ENCODE measurements around the gene ALPP. TPM values are rescaled to one million over a fixed set of nuclear protein-coding genes. Genes with fewer than 3 reads are reported as not detected.

The ALPP gene
- total RNA-seq, 4 donors from 2014 or later: 0.06 TPM; not detected in 3

GRCh38 chr2:232418466-232419244, 40.1 kb downstream of the ALPP start:
- intact Hi-C loops (cut with DNase I): no loop called here
- no peak for DNase-seq (ENCODE audit: extremely low spot score)
- TF ChIP-seq EP300 (IDR thresholded peaks at IDR 0.05): no peak
- TF ChIP-seq POLR2AphosphoS5 (IDR thresholded peaks at IDR 0.05): no peak
- no peak for TF ChIP-seq CTCF (IDR thresholded peaks at IDR 0.05)
- no peak for TF ChIP-seq POLR2A (IDR thresholded peaks at IDR 0.05; ENCODE audit: low read depth)
- Histone ChIP-seq H3K9me3 (peaks cover 0 to 9% (median 8%) of the 10 kb centered on the region in 4 donors), H3K4me3 (peak overlapping the region; percentile 39 to 52 (median 44)), H3K27me3 (peaks cover 0 to 90% (median 34%) of the 10 kb centered on the region in 4 donors), H3K36me3 (no peaks in the 10 kb centered on the region), H3K27ac (replicated peaks in 1 of 4) (no peak overlapping the region), H3K4me1 (peaks cover 18 to 32% (median 26%) of the 10 kb centered on the region in 4 donors)
- 0% methylated on average over 15 of the region's 49 CpGs for WGBS

GRCh38 chr2:232419245-232420072, 40.9 kb downstream of the ALPP start:
- no peak for TF ChIP-seq CTCF (IDR thresholded peaks at IDR 0.05)
- TF ChIP-seq POLR2A (IDR thresholded peaks at IDR 0.05; ENCODE audit: low read depth): no peak
- no peak for TF ChIP-seq EP300 (IDR thresholded peaks at IDR 0.05)
- TF ChIP-seq POLR2AphosphoS5 (IDR thresholded peaks at IDR 0.05): no peak
- H3K27me3 ChIP-seq: peaks cover 0 to 97% (median 34%) of the 10 kb centered on the region in 4 donors
- H3K36me3 ChIP-seq: no peaks in the 10 kb centered on the region
- H3K27ac ChIP-seq (replicated peaks in 1 of 4): no peak overlapping the region
- no peak for DNase-seq (ENCODE audit: extremely low spot score)
- intact Hi-C loops (cut with DNase I): no loop called here
- H3K4me3 ChIP-seq: peak overlapping the region; percentile 39 to 52 (median 44)
- 4% methylated on average over 9 of the region's 79 CpGs for WGBS
- H3K4me1 ChIP-seq: peaks cover 18 to 32% (median 26%) of the 10 kb centered on the region in 4 donors
- H3K9me3 ChIP-seq: peaks cover 0 to 9% (median 8%) of the 10 kb centered on the region in 4 donors

- no peak for TF ChIP-seq POLR2A (IDR thresholded peaks at IDR 0.05; ENCODE audit: low read depth)
- WGBS: 4% methylated on average over 22 of the region's 22 CpGs
- DNase-seq (ENCODE audit: extremely low spot score): no peak
- Histone ChIP-seq H3K4me3 (no peak overlapping the region), H3K9me3 (peaks cover 0 to 9% (median 8%) of the 10 kb centered on the region in 4 donors), H3K36me3 (no peaks in the 10 kb centered on the region), H3K4me1 (peaks cover 18 to 32% (median 26%) of the 10 kb centered on the region in 4 donors), H3K27ac (replicated peaks in 1 of 4) (no peak overlapping the region), H3K27me3 (peaks cover 0 to 95% (median 34%) of the 10 kb centered on the region in 4 donors)
- intact Hi-C loops (cut with DNase I): no loop called here
Observed at GRCh38 chr2:232420073-232420454, 41.5 kb downstream of the ALPP start.

- intact Hi-C loops (cut with DNase I): no loop called here
- Histone ChIP-seq H3K4me3 (peak overlapping the region in 2 of 4 donors; percentile 18 to 27), H3K4me1 (peaks cover 18 to 32% (median 26%) of the 10 kb centered on the region in 4 donors), H3K36me3 (no peaks in the 10 kb centered on the region), H3K27me3 (peaks cover 0 to 89% (median 34%) of the 10 kb centered on the region in 4 donors), H3K9me3 (peaks cover 0 to 9% (median 8%) of the 10 kb centered on the region in 4 donors), H3K27ac (replicated peaks in 1 of 4) (no peak overlapping the region)
- under 1% methylated on average over 40 of the region's 79 CpGs for WGBS
- TF ChIP-seq CTCF (IDR thresholded peaks at IDR 0.05) (no peak), POLR2A (IDR thresholded peaks at IDR 0.05; ENCODE audit: low read depth) (no peak), EP300 (IDR thresholded peaks at IDR 0.05) (no peak), POLR2AphosphoS5 (IDR thresholded peaks at IDR 0.05) (no peak)
- DNase-seq (ENCODE audit: extremely low spot score): no peak
Observed at GRCh38 chr2:232420463-232421188, 42.1 kb downstream of the ALPP start.

Measured in esophagus muscularis mucosa (tissue), 4 donors.